H9 (cell line): ENCODE results near the gene NDUFS6. TPM values are rescaled to one million over a fixed set of nuclear protein-coding genes. Genes with fewer than 3 reads are reported as not detected.

ENCODE experiments used
- DNase-seq: peaks from one replicate; pipeline ENCODE4 v3.0.0-alpha.2; 2017
- H2AFZ ChIP-seq: one replicate; pipeline ENCODE4 v1.6.1; 2013; ENCODE audit warnings: mild to moderate bottlenecking, low read length, control low read depth, moderate library complexity
- H2AK5ac ChIP-seq: 2 replicates; pipeline ENCODE4 v1.6.1; 2013; ENCODE audit warnings: low read length, control low read depth, mixed read lengths; ENCODE audit not compliant: insufficient read length
- H2BK120ac ChIP-seq: one replicate; pipeline ENCODE4 v1.6.1; 2013; ENCODE audit warnings: low read depth, mild to moderate bottlenecking, low read length, control low read depth, inconsistent platforms; ENCODE audit not compliant: poor library complexity, severe bottlenecking
- H2BK12ac ChIP-seq: 2 replicates; pipeline ENCODE4 v1.6.1; 2013; ENCODE audit warnings: low read length, control low read depth, mixed read lengths, low read depth; ENCODE audit not compliant: insufficient read length
- H2BK15ac ChIP-seq: 2 replicates; pipeline ENCODE4 v1.6.1; 2013; ENCODE audit warnings: low read depth, low read length, control low read depth
- H2BK20ac ChIP-seq: one replicate; pipeline ENCODE4 v1.6.1; 2013; ENCODE audit warnings: low read depth, mild to moderate bottlenecking, low read length, control low read depth, inconsistent platforms; ENCODE audit not compliant: poor library complexity, severe bottlenecking
- H2BK5ac ChIP-seq: 2 replicates; pipeline ENCODE4 v1.6.1; 2013; ENCODE audit warnings: low read length, control low read depth, mixed read lengths; ENCODE audit not compliant: insufficient read length
- H3K14ac ChIP-seq: 2 replicates; pipeline ENCODE4 v1.6.1; 2013; ENCODE audit warnings: low read length, control low read depth; ENCODE audit not compliant: insufficient read depth
- H3K18ac ChIP-seq: 2 replicates; pipeline ENCODE4 v1.6.1; 2013; ENCODE audit warnings: low read depth, mild to moderate bottlenecking, mixed read lengths, low read length, control low read depth; ENCODE audit not compliant: insufficient read length
- H3K23ac ChIP-seq: 2 replicates; pipeline ENCODE4 v1.6.1; 2013; ENCODE audit warnings: low read length, control low read depth, mixed read lengths, low read depth; ENCODE audit not compliant: insufficient read length
- H3K23me2 ChIP-seq: 2 replicates; pipeline ENCODE4 v1.6.1; 2013; ENCODE audit warnings: low read depth, mild to moderate bottlenecking, mixed read lengths, low read length, control low read depth; ENCODE audit not compliant: insufficient read length, poor library complexity, severe bottlenecking
- H3K27ac ChIP-seq: 2 replicates; pipeline ENCODE4 v1.5.1; 2013; ENCODE audit warnings: low read length, control low read depth, mixed read lengths, low read depth; ENCODE audit not compliant: insufficient read length
- H3K27me3 ChIP-seq: 2 replicates; pipeline ENCODE4 v1.6.1; 2013; ENCODE audit warnings: low read length, control low read depth, inconsistent platforms; ENCODE audit not compliant: insufficient read depth
- H3K4ac ChIP-seq: 2 replicates; pipeline ENCODE4 v1.6.1; 2013; ENCODE audit warnings: low read depth, mild to moderate bottlenecking, control low read depth, inconsistent platforms, low read length, moderate library complexity
- H3K4me1 ChIP-seq: 2 replicates; pipeline ENCODE4 v1.6.1; 2013; ENCODE audit warnings: low read length, control low read depth, inconsistent platforms; ENCODE audit not compliant: insufficient read depth
- H3K4me2 ChIP-seq: 2 replicates; pipeline ENCODE4 v1.6.1; 2013; ENCODE audit warnings: low read length, control low read depth, mixed read lengths; ENCODE audit not compliant: insufficient read length, insufficient read depth
- H3K56ac ChIP-seq: 2 replicates; pipeline ENCODE4 v1.6.1; 2013; ENCODE audit warnings: low read depth, mild to moderate bottlenecking, mixed read lengths, low read length, control low read depth; ENCODE audit not compliant: insufficient read length
- H3K79me1 ChIP-seq: 2 replicates; pipeline ENCODE4 v1.6.1; 2013; ENCODE audit warnings: low read depth, mild to moderate bottlenecking, moderate library complexity, low read length, control low read depth, inconsistent platforms; ENCODE audit not compliant: insufficient read depth, poor library complexity, severe bottlenecking
- H3K79me2 ChIP-seq: 2 replicates; pipeline ENCODE4 v1.6.1; 2013; ENCODE audit warnings: low read length, control low read depth, inconsistent platforms; ENCODE audit not compliant: insufficient read depth
- H3K9ac ChIP-seq: 2 replicates; pipeline ENCODE4 v1.6.1; 2013; ENCODE audit warnings: low read length, control low read depth, mixed read lengths; ENCODE audit not compliant: insufficient read length; ENCODE audit errors: extremely low read depth
- H3K9me3 ChIP-seq: one replicate; pipeline ENCODE4 v1.6.1; 2013; ENCODE audit warnings: low read depth, low read length, inconsistent platforms; ENCODE audit not compliant: control insufficient read depth
- H3T11ph ChIP-seq: one replicate; pipeline ENCODE4 v1.6.1; 2013; ENCODE audit warnings: mild to moderate bottlenecking, low read length, control low read depth, inconsistent platforms
- H4K20me1 ChIP-seq: one replicate; pipeline ENCODE4 v1.6.1; 2013; ENCODE audit not compliant: control insufficient read depth, insufficient read length, insufficient read depth
- H4K5ac ChIP-seq: 2 replicates; pipeline ENCODE4 v1.6.1; 2013; ENCODE audit warnings: low read depth, mild to moderate bottlenecking, mixed read lengths, low read length, control low read depth; ENCODE audit not compliant: insufficient read length
- H4K8ac ChIP-seq: replicated peaks from 2 replicates; pipeline ENCODE4 v1.6.1; 2013; ENCODE audit warnings: low read length, control low read depth, mixed read lengths, low read depth; ENCODE audit not compliant: insufficient read length
- H4K91ac ChIP-seq: 2 replicates; pipeline ENCODE4 v1.6.1; 2013; ENCODE audit warnings: low read depth, mild to moderate bottlenecking, moderate library complexity, mixed read lengths, low read length, control low read depth; ENCODE audit not compliant: insufficient read length
- H3K27ac Mint-ChIP-seq, 3 experiments: 2 replicates in 2 of 3; 3 replicates in 1 of 3; pipeline ENCODE4 v1.8.0; 2020 to 2021; ENCODE audit warnings: mixed read lengths in 3 of 3, mild to moderate bottlenecking in 1 of 3, moderate library complexity in 1 of 3
- H3K27me3 Mint-ChIP-seq: 2 replicates; pipeline ENCODE4 v1.8.0; 2021; ENCODE audit warnings: low read depth, mild to moderate bottlenecking, moderate library complexity, mixed read lengths
- H3K36me3 Mint-ChIP-seq, 3 experiments: 2 replicates in 2 of 3; 3 replicates in 1 of 3; pipeline ENCODE4 v1.8.0; 2020 to 2021; ENCODE audit warnings: low read depth in 3 of 3, mixed read lengths in 3 of 3; ENCODE audit not compliant: insufficient read depth in 1 of 3
- H3K4me1 Mint-ChIP-seq, 2 experiments: 2 replicates each; pipeline ENCODE4 v1.8.0; 2020; ENCODE audit warnings: mixed read lengths in 2 of 2
- H3K4me3 Mint-ChIP-seq, 2 experiments: 2 replicates in 1 of 2; 3 replicates in 1 of 2; pipeline ENCODE4 v1.8.0; 2020 to 2021; ENCODE audit warnings: mild to moderate bottlenecking in 2 of 2, mixed read lengths in 2 of 2, moderate library complexity in 1 of 2
- H3K9me3 Mint-ChIP-seq, 2 experiments: 2 replicates in 1 of 2; 3 replicates in 1 of 2; pipeline ENCODE4 v1.8.0; 2020; ENCODE audit warnings: mild to moderate bottlenecking in 2 of 2, mixed read lengths in 2 of 2, moderate library complexity in 1 of 2
- CTCF ChIP-seq: fragments of 200-600 bp; sonication (generic); conservative IDR thresholded peaks from 3 replicates; pipeline ENCODE4 v1.8.0; 2021; ENCODE audit warnings: antibody characterized with exemption, mild to moderate bottlenecking
- WGBS: extraction: QIAGEN DNeasy Blood & Tissue Kit; methylation state at CpG from one replicate; pipeline ENCODE4 v1.1.7; 2013; ENCODE audit warnings: missing lambda C conversion rate, low lambda C conversion rate, mixed read lengths; ENCODE audit not compliant: insufficient read length; ENCODE audit errors: extremely low coverage; 5-methylcytosine and 5-hydroxymethylcytosine counted together
- total RNA-seq: library from RNA; stranded (reverse); gene quantifications from 2 replicates; pipeline ENCODE4 v1.2.1, GENCODE V29; 2021

Gene NDUFS6
- total RNA-seq, 1 experiment from 2014 or later, result 62.5 TPM

GRCh38 chr5:1810581-1811101, 9.4 kb downstream of the NDUFS6 start:
- H3K23ac ChIP-seq, result no peak overlapping the region
- H4K8ac ChIP-seq, result no peak overlapping the region
- H3K27ac ChIP-seq, result no peak overlapping the region
- no peak overlapping the region for H2AFZ ChIP-seq
- H3K9ac ChIP-seq, result no peak overlapping the region
- H3K4ac ChIP-seq, result no peak overlapping the region
- Mint-ChIP-seq H3K27me3 (no peaks in the 10 kb centered on the region), H3K36me3 (peaks cover 56 to 88% (median 84%) of the 10 kb centered on the region in 3 experiments), H3K9me3 (no peaks in the 10 kb centered on the region; a peak in 1 of 5 replicates), H3K4me3 (no peak overlapping the region), H3K4me1 (peaks cover 0 to 3% of the 10 kb centered on the region in 2 experiments; a peak in 2 of 4 replicates), H3K27ac (0 out of 7 replicates have a peak overlapping the region, but pooled peaks of 1 of the 3 experiments have one; percentile 19)
- no peaks in the 10 kb centered on the region for H3K27me3 ChIP-seq
- H2BK20ac ChIP-seq, result no peak overlapping the region
- no peak for DNase-seq
- no peak overlapping the region for H3T11ph ChIP-seq
- H2BK15ac ChIP-seq, result no peak overlapping the region
- no peak overlapping the region for H2AK5ac ChIP-seq
- no peak overlapping the region for H3K4me2 ChIP-seq
- no peak overlapping the region for H2BK5ac ChIP-seq
- WGBS, result no CpG with 5 or more reads among the region's 10 CpGs
- H3K9me3 ChIP-seq, result no peaks in the 10 kb centered on the region
- no peak overlapping the region for H3K18ac ChIP-seq
- peaks cover 10% of the 10 kb centered on the region for H3K79me1 ChIP-seq
- no peak overlapping the region for H3K14ac ChIP-seq
- H3K56ac ChIP-seq, result no peak overlapping the region
- no peak overlapping the region for H2BK12ac ChIP-seq
- TF ChIP-seq CTCF, result no peak
- H4K20me1 ChIP-seq, result peaks cover 2% of the 10 kb centered on the region
- no peaks in the 10 kb centered on the region for H3K4me1 ChIP-seq
- no peak overlapping the region for H4K5ac ChIP-seq
- peaks cover 2% of the 10 kb centered on the region; the same call in 1 of the 2 replicates for H3K79me2 ChIP-seq
- no peak overlapping the region for H4K91ac ChIP-seq
- no peaks in the 10 kb centered on the region for H3K23me2 ChIP-seq
- no peak overlapping the region for H2BK120ac ChIP-seq
